IMR-90 (cell line): ENCODE data around the gene PARVB. TPM values are rescaled to one million over a fixed set of nuclear protein-coding genes. Genes with fewer than 3 reads are reported as not detected.

Experiments used
- ATAC-seq: fragments of 200-7000 bp; cut with Tn5 transposase; 2 replicates; pipeline ENCODE4 v1.9.1; 2020; ENCODE audit warnings: low read depth, mild to moderate bottlenecking, moderate library complexity
- BruUV-seq: library from RNA; stranded (reverse); fragments of 400-500 nt; replicated peaks from 2 replicates; lab custom pipeline; 2021; lab: Mats Ljungman, UMichigan
- CTCF ChIA-PET: fragments of 300-600 bp; formaldehyde crosslinking; extraction: SDS; loops from one replicate; lab custom pipeline; 2021; ENCODE audit warnings: antibody characterized with exemption; lab: Yijun Ruan, JAX
- POLR2A ChIA-PET: fragments of 300-600 bp; sonication (Branson Sonifier 250); formaldehyde crosslinking; loops from one replicate; lab custom pipeline; 2022; ENCODE audit warnings: antibody characterized with exemption; ENCODE audit not compliant: unreplicated experiment; lab: Charles Lee
- DNase-seq: peaks from one replicate; pipeline ENCODE4 v3.0.0; 2013
- H2AFZ ChIP-seq: replicated peaks from 2 replicates; pipeline ENCODE3; 2013; ENCODE audit warnings: low read length, mild to moderate bottlenecking; ENCODE audit not compliant: poor library complexity
- H2AK5ac ChIP-seq: 2 replicates; pipeline ENCODE4 v1.6.1; 2013; ENCODE audit warnings: low read depth, low read length, inconsistent platforms
- H2AK9ac ChIP-seq: replicated peaks from 2 replicates; pipeline ENCODE3; 2013; ENCODE audit warnings: mild to moderate bottlenecking, low read depth, low read length, moderate library complexity; ENCODE audit not compliant: poor library complexity
- H2BK120ac ChIP-seq: 2 replicates; pipeline ENCODE4 v1.6.1; 2013; ENCODE audit warnings: low read depth, low read length, inconsistent platforms
- H2BK15ac ChIP-seq: 3 replicates; pipeline ENCODE4 v1.6.1; 2013; ENCODE audit warnings: low read depth, low read length, inconsistent platforms
- H2BK20ac ChIP-seq: 2 replicates; pipeline ENCODE4 v1.6.1; 2013; ENCODE audit warnings: low read depth, mild to moderate bottlenecking, inconsistent platforms, low read length, moderate library complexity
- H2BK5ac ChIP-seq: 2 replicates; pipeline ENCODE4 v1.6.1; 2013; ENCODE audit warnings: mild to moderate bottlenecking, low read depth, low read length, inconsistent platforms; ENCODE audit not compliant: poor library complexity, severe bottlenecking
- H3K14ac ChIP-seq: replicated peaks from 2 replicates; pipeline ENCODE4 v1.6.1; 2013; ENCODE audit warnings: low read depth, low read length, inconsistent platforms
- H3K18ac ChIP-seq: 2 replicates; pipeline ENCODE4 v1.6.1; 2013; ENCODE audit warnings: low read depth, low read length, control low read depth
- H3K23ac ChIP-seq: 2 replicates; pipeline ENCODE4 v1.6.1; 2013; ENCODE audit warnings: low read depth, low read length, inconsistent platforms
- H3K27ac ChIP-seq: 2 replicates; pipeline ENCODE4 v1.5.1; 2013; ENCODE audit warnings: mild to moderate bottlenecking, control low read depth, low read length; ENCODE audit not compliant: insufficient read depth
- H3K27me3 ChIP-seq: 2 replicates; pipeline ENCODE4 v1.6.1; 2013; ENCODE audit warnings: low read length; ENCODE audit not compliant: control insufficient read depth, insufficient read depth
- H3K36me3 ChIP-seq: 2 replicates; pipeline ENCODE4 v1.6.1; 2013; ENCODE audit warnings: low read length, mixed read lengths; ENCODE audit not compliant: control insufficient read depth, insufficient read depth
- H3K4ac ChIP-seq: 2 replicates; pipeline ENCODE4 v1.6.1; 2013; ENCODE audit warnings: low read depth, low read length, inconsistent platforms
- H3K4me1 ChIP-seq: 2 replicates; pipeline ENCODE4 v1.6.1; 2013; ENCODE audit warnings: low read length, mixed read lengths; ENCODE audit not compliant: control insufficient read depth, insufficient read depth
- H3K4me2 ChIP-seq: 2 replicates; pipeline ENCODE4 v1.6.1; 2013; ENCODE audit warnings: low read depth, mild to moderate bottlenecking, control low read depth, low read length, moderate library complexity
- H3K4me3 ChIP-seq: 2 replicates; pipeline ENCODE4 v1.5.1; 2013; ENCODE audit warnings: low read depth, mild to moderate bottlenecking, control low read depth, low read length, moderate library complexity; ENCODE audit not compliant: insufficient read depth
- H3K56ac ChIP-seq: 2 replicates; pipeline ENCODE4 v1.6.1; 2013; ENCODE audit warnings: low read length, inconsistent platforms; ENCODE audit not compliant: insufficient read depth; ENCODE audit errors: extremely low read depth
- H3K79me1 ChIP-seq, 2 experiments: 2 replicates each; pipeline ENCODE4 v1.6.1; 2013; ENCODE audit warnings: low read length in 2 of 2, inconsistent platforms in 1 of 2, low read depth in 1 of 2
- H3K9ac ChIP-seq: 2 replicates; pipeline ENCODE4 v1.6.1; 2013; ENCODE audit warnings: low read depth, low read length, control low read depth
- H3K9me1 ChIP-seq: 2 replicates; pipeline ENCODE4 v1.6.1; 2013; ENCODE audit warnings: low read length, inconsistent platforms; ENCODE audit not compliant: insufficient read depth
- H3K9me3 ChIP-seq: 2 replicates; pipeline ENCODE4 v1.6.1; 2013; ENCODE audit warnings: low read length; ENCODE audit not compliant: control insufficient read depth, insufficient read depth
- H4K20me1 ChIP-seq: 2 replicates; pipeline ENCODE4 v1.6.1; 2013; ENCODE audit warnings: low read length, inconsistent platforms; ENCODE audit not compliant: insufficient read depth
- H4K5ac ChIP-seq: 2 replicates; pipeline ENCODE4 v1.6.1; 2013; ENCODE audit warnings: mild to moderate bottlenecking, low read depth, low read length, control low read depth
- H4K8ac ChIP-seq, 2 experiments: 2 replicates each; pipeline ENCODE4 v1.6.1; 2013; ENCODE audit warnings: low read depth in 2 of 2, low read length in 2 of 2, control low read depth in 1 of 2, inconsistent platforms in 1 of 2
- H4K91ac ChIP-seq: 2 replicates; pipeline ENCODE4 v1.6.1; 2013; ENCODE audit warnings: low read depth, low read length, inconsistent platforms; ENCODE audit not compliant: insufficient read depth
- ELK1 ChIP-seq: fragments of 150-350 bp; IDR thresholded peaks from 2 replicates; pipeline ENCODE4 v1.6.1; 2016; ENCODE audit warnings: low read depth, mild to moderate bottlenecking, low read length, moderate library complexity, borderline replicate concordance
- MXI1 ChIP-seq: IDR thresholded peaks from 2 replicates; pipeline ENCODE4 v1.6.1; 2012; ENCODE audit warnings: low read depth, mild to moderate bottlenecking, low read length, moderate library complexity, borderline replicate concordance
- WGBS, 2 experiments: methylation state at CpG; one replicate each; pipeline versions ENCODE4 v1.1.5 to v1.1.7; 2013; ENCODE audit warnings: missing lambda C conversion rate in 2 of 2; ENCODE audit not compliant: insufficient read length in 1 of 2; ENCODE audit errors: extremely low coverage in 2 of 2; 5-methylcytosine and 5-hydroxymethylcytosine counted together
- dilution Hi-C: fragments of 300-500 bp; cut with HindIII; formaldehyde crosslinking; loops from one replicate; pipeline ENCODE4 v1.14.3; 2018; ENCODE audit warnings: low sequenced_read_pairs; ENCODE audit not compliant: unreplicated experiment
- in situ Hi-C: fragments of 300-500 bp; cut with MboI; formaldehyde crosslinking; loops from 3 replicates; pipeline ENCODE4 v1.14.3; 2019; ENCODE audit warnings: low sequenced_read_pairs, inconsistent platforms, mixed read lengths
- intact Hi-C: fragments of 100-400 bp; cut with micrococcal nuclease; formaldehyde crosslinking; loops from 2 replicates; pipeline ENCODE4 v1.10.0; 2022
- polyA plus RNA-seq, 3 experiments: library from polyadenylated mRNA; depleted of rRNA; stranded (reverse); fragments of >200 nt; gene quantifications; 2 replicates each; pipeline ENCODE4 v1.2.3, GENCODE V29; 2012; ENCODE audit warnings: low replicate concordance in 1 of 3
- total RNA-seq: library from RNA; depleted of rRNA; stranded (reverse); fragments of >200 nt; gene quantifications from 2 replicates; pipeline ENCODE4 v1.2.3, GENCODE V29; 2012

The PARVB gene
- total and polyA plus RNA-seq, 2 of the 4 experiments (the other 2 are of a cell fraction), result 44.3 to 53.9 TPM

GRCh38 chr22:43978558-43978957 lies 45.5 kb upstream of the PARVB start:
- Histone ChIP-seq H3K4me3 (no peak overlapping the region), H2AK9ac (no peak overlapping the region), H3K23ac (no peak overlapping the region), H3K9me1 (no peaks in the 10 kb centered on the region), H3K14ac (no peak overlapping the region), H3K9ac (no peak overlapping the region), H2AK5ac (no peak overlapping the region), H4K91ac (no peak overlapping the region), H3K36me3 (peaks cover 59% of the 10 kb centered on the region), H3K4ac (no peak overlapping the region), H3K56ac (no peak overlapping the region), H3K9me3 (no peaks in the 10 kb centered on the region), H3K18ac (no peak overlapping the region), H4K8ac (no peak overlapping the region), H2AFZ (no peak overlapping the region), H2BK5ac (no peak overlapping the region), H2BK15ac (no peak overlapping the region), H2BK20ac (no peak overlapping the region), H3K27me3 (no peaks in the 10 kb centered on the region), H3K4me1 (no peaks in the 10 kb centered on the region), H3K4me2 (no peak overlapping the region), H4K5ac (no peak overlapping the region), H2BK120ac (no peak overlapping the region), H3K27ac (no peak overlapping the region), H3K79me1 (no peaks in the 10 kb centered on the region), H4K20me1 (no peaks in the 10 kb centered on the region; the same call in 1 of the 2 replicates)
- intact Hi-C loops, result no loop called here
- in situ Hi-C loops, result no loop called here
- BruUV-seq, result no TSS peak
- DNase-seq (no peak), ATAC-seq (no peak)
- ChIA-PET POLR2A (no interaction called here), CTCF (no interaction called here)
- TF ChIP-seq ELK1, result no peak
- TF ChIP-seq MXI1, result no peak
- dilution Hi-C loops, result no loop called here
- WGBS, 2 experiments, result 100% methylated on average over 1 of the region's 4 CpGs; no CpG with 5 or more reads in 1 of the 2 experiments
